ENCODE data around the gene MCEMP1. TPM values are rescaled to one million over a fixed set of nuclear protein-coding genes. Genes with fewer than 3 reads are reported as not detected.

MCEMP1 gene
- total RNA-seq, 5 donors from 2014 or later (not counting 1 experiment from before 2014, with no cell fraction given): 0.26 TPM; not detected in 4

DNA sequence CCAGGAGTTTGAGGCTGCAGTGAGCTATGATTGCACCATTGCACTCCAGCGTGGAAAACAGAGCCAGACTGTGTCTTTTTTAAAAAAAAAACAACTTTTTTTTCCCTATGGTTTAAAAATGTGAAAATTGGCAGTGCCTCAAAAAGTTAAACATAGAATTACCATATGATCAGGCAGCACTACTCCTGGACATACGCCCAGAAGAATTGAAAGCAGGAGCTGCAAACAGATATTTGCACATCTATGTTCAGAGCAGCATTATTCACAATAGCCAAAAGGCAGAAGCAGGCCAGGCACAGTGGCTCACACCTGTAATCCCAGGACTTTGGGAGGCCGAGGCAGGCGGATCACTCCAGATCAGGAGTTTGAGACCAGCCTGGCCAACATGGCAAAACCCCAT is 11.8 kb upstream of the MCEMP1 start:
- ATAC-seq (replicated peaks in 1 of 4) (no peak), DNase-seq (no peak)
- CTCF ChIA-PET: no interaction called here
- H3K27ac Mint-ChIP-seq: no peak overlapping the region
- H3K36me3 ChIP-seq (ENCODE audit: control insufficient read depth in 2 of 2, extremely low read depth in 1 of 2, insufficient read depth in 1 of 2, low read length in 1 of 2): no peaks in the 10 kb centered on the region
- no peak overlapping the region for H3K27ac ChIP-seq (ENCODE audit: low read length)
- H3K36me3 Mint-ChIP-seq: no peaks in the 10 kb centered on the region
- POLR2A ChIA-PET: no interaction called here
- peaks cover 8 to 13% (median 11%) of the 10 kb centered on the region in 3 donors for H3K4me1 Mint-ChIP-seq
- H3K27me3 Mint-ChIP-seq: peaks cover 13 to 14% of the 10 kb centered on the region in 2 donors
- H3K4me3 ChIP-seq (ENCODE audit: control insufficient read depth in 1 of 2, extremely low read depth in 1 of 2, low read length in 1 of 2): no peak overlapping the region
- H3K9me3 Mint-ChIP-seq: no peaks in the 10 kb centered on the region
- H3K27me3 ChIP-seq (replicated peaks in 1 of 2; ENCODE audit: control insufficient read depth in 2 of 2, extremely low read depth in 1 of 2, insufficient read depth in 2 of 2, low read length in 1 of 2): peaks cover 0 to 16% of the 10 kb centered on the region in 2 experiments
- no peak overlapping the region for H3K4me3 Mint-ChIP-seq
- peaks cover 2 to 13% of the 10 kb centered on the region in 2 experiments for H3K4me1 ChIP-seq (ENCODE audit: control insufficient read depth in 1 of 2, extremely low read depth in 1 of 2, insufficient read depth in 2 of 2, low read length in 2 of 2)
- 100% methylated on average over 1 of the region's 4 CpGs for WGBS (ENCODE audit: insufficient coverage)
- no peaks in the 10 kb centered on the region for H3K9me3 ChIP-seq

DNA sequence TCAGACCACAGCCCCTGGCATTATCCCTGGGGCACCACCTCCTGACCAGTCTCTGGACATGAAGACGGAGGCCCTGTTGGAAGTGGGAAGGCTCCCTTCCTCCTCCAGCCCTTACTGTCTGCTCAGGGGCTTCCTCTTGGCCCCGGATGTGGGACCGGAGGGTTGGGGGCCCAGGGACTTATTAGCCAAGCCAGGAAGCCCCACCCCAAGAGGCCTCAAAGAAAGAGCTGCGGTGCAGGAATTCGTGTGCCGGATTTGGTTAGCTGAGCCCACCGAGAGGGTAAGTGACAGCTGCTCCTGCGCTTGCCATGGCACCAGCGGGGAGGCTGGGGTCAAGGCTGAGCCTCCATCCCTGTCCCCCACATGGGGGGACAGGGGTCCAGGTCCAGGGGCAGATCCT is 8.0 kb upstream of the MCEMP1 start, which contains the start of gene RETN:
Gene RETN (plus strand): TSS at position 208 of the 400 bp plus-strand sequence. CDS start 278 bp downstream, outside the sequence.
- no peak within 1 kb of the TSS for H3K27ac Mint-ChIP-seq
- H3K36me3 Mint-ChIP-seq: no peaks in the 10 kb centered on the region
- H3K9me3 ChIP-seq: no peaks in the 10 kb centered on the region
- H3K4me1 Mint-ChIP-seq: peaks cover 15 to 20% (median 17%) of the 10 kb centered on the region in 3 donors
- peaks cover 0 to 32% of the 10 kb centered on the region in 2 experiments for H3K27me3 ChIP-seq (replicated peaks in 1 of 2; ENCODE audit: control insufficient read depth in 2 of 2, extremely low read depth in 1 of 2, insufficient read depth in 2 of 2, low read length in 1 of 2)
- no peaks in the 10 kb centered on the region for H3K36me3 ChIP-seq (ENCODE audit: control insufficient read depth in 2 of 2, extremely low read depth in 1 of 2, insufficient read depth in 1 of 2, low read length in 1 of 2)
- no peak for ATAC-seq (replicated peaks in 1 of 4)
- POLR2A ChIA-PET: interaction anchor here in 1 of 2 donors (0.7 kb wide), 1 partner anchor 12 kb away, joined by 3 read pairs; the partner anchor contains the start of gene TRAPPC5
- peaks cover 25 to 37% of the 10 kb centered on the region in 2 donors for H3K27me3 Mint-ChIP-seq
- H3K4me3 ChIP-seq (ENCODE audit: control insufficient read depth in 1 of 2, extremely low read depth in 1 of 2, low read length in 1 of 2): no peak within 1 kb of the TSS
- no peaks in the 10 kb centered on the region for H3K9me3 Mint-ChIP-seq
- H3K27ac ChIP-seq (ENCODE audit: low read length): no peak within 1 kb of the TSS
- H3K4me1 ChIP-seq (ENCODE audit: control insufficient read depth in 1 of 2, extremely low read depth in 1 of 2, insufficient read depth in 2 of 2, low read length in 2 of 2): peaks cover 2 to 21% of the 10 kb centered on the region in 2 experiments
- H3K4me3 Mint-ChIP-seq: peak within 1 kb of the TSS in 1 of 3 donors; percentile 72
- DNase-seq: no peak
- WGBS (ENCODE audit: insufficient coverage): 79% methylated on average over 7 of the region's 9 CpGs
- CTCF ChIA-PET: interaction anchor here in 1 of 2 donors (1.8 kb wide), 1 partner anchor 12 kb away, joined by 5 read pairs; the partner anchor contains the start of gene TRAPPC5

DNA sequence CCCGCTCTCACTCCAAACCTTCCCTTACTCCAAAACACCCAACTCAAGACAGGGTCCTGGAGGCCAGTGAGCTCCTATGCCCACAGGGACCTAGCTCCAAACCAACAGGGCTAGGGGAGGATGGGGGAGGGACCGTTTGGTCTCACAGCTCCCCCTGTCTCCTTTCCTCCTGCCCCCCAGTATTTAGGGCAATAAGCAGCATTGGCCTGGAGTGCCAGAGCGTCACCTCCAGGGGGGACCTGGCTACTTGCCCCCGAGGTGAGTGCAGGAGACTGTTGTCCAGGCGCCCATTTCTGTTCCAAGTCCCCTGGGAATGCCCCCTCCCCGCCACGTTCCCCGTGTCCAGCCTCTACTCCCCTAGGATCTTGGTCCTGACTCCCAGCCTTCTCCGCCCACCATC is 7.2 kb upstream of the MCEMP1 start:
- WGBS (ENCODE audit: insufficient coverage): 71% methylated on average over 3 of the region's 9 CpGs

DNA sequence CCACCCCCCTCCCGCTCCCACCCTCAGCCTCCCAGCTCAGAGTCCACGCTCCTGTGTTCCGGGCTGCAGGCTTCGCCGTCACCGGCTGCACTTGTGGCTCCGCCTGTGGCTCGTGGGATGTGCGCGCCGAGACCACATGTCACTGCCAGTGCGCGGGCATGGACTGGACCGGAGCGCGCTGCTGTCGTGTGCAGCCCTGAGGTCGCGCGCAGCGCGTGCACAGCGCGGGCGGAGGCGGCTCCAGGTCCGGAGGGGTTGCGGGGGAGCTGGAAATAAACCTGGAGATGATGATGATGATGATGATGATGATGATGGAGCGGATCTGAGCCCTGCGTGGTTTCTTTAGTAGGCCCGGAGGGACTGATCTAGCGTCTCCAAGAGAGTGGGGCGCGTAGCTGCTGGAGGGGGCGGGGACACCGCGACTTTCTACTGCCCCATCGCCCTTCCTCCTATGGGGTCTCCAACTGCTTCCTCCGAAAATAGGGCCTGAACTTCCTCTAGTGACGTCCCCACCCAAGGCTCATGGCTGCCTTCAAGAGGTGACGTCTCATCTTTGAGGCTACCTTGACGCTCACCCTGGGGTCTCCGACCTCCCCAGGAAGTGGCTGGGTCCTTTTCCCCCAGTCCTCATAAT is 6.6 kb upstream of the MCEMP1 start:
- peaks cover 20 to 29% (median 21%) of the 10 kb centered on the region in 3 donors for H3K4me1 Mint-ChIP-seq
- Histone ChIP-seq H3K36me3 (ENCODE audit: control insufficient read depth in 2 of 2, extremely low read depth in 1 of 2, insufficient read depth in 1 of 2, low read length in 1 of 2) (no peaks in the 10 kb centered on the region), H3K4me3 (ENCODE audit: control insufficient read depth in 1 of 2, extremely low read depth in 1 of 2, low read length in 1 of 2) (peak overlapping the region; percentile 15 to 48), H3K27ac (ENCODE audit: low read length) (no peak overlapping the region), H3K9me3 (no peaks in the 10 kb centered on the region), H3K27me3 (replicated peaks in 1 of 2; ENCODE audit: control insufficient read depth in 2 of 2, extremely low read depth in 1 of 2, insufficient read depth in 2 of 2, low read length in 1 of 2) (peaks cover 0 to 36% of the 10 kb centered on the region in 2 experiments), H3K4me1 (ENCODE audit: control insufficient read depth in 1 of 2, extremely low read depth in 1 of 2, insufficient read depth in 2 of 2, low read length in 2 of 2) (peaks cover 5 to 21% of the 10 kb centered on the region in 2 experiments)
- 8% methylated on average over 32 of the region's 43 CpGs for WGBS (ENCODE audit: insufficient coverage)
- ATAC-seq (replicated peaks in 1 of 4) (peak; percentile 55 to 69 (median 62)), DNase-seq (peak in 4 of 35 experiments; percentile 22 to 33 (median 31))
- ChIA-PET POLR2A (interaction anchor here in 1 of 2 donors (0.6 kb wide), 1 partner anchor 136 kb away, joined by 4 read pairs; no protein-coding TSS in a partner anchor), CTCF (no interaction called here)
- no peaks in the 10 kb centered on the region for H3K9me3 Mint-ChIP-seq
- H3K4me3 Mint-ChIP-seq: peak overlapping the region; percentile 49 to 72 (median 58)
- no peak overlapping the region for H3K27ac Mint-ChIP-seq
- H3K36me3 Mint-ChIP-seq: no peaks in the 10 kb centered on the region
- H3K27me3 Mint-ChIP-seq: peaks cover 25 to 37% of the 10 kb centered on the region in 2 donors

More for the DNA sequence above, 7.2 kb upstream of the MCEMP1 start:
- CTCF ChIA-PET: interaction anchor here (0.6 to 1.8 kb wide), 2 partner anchors 11 to 61 kb away, joined by 3 to 5 read pairs; partner anchors contain the start of gene TRAPPC5 (in 1 of the 2)
- H3K27me3 ChIP-seq (replicated peaks in 1 of 2; ENCODE audit: control insufficient read depth in 2 of 2, extremely low read depth in 1 of 2, insufficient read depth in 2 of 2, low read length in 1 of 2): peaks cover 0 to 32% of the 10 kb centered on the region in 2 experiments
- no peak overlapping the region for H3K27ac ChIP-seq (ENCODE audit: low read length)
- no peaks in the 10 kb centered on the region for H3K9me3 Mint-ChIP-seq
- H3K36me3 Mint-ChIP-seq: no peaks in the 10 kb centered on the region
- H3K9me3 ChIP-seq: no peaks in the 10 kb centered on the region
- peak overlapping the region in 1 of 3 donors; percentile 72 for H3K4me3 Mint-ChIP-seq
- DNase-seq (no peak), ATAC-seq (replicated peaks in 1 of 4) (no peak)
- peaks cover 20 to 27% (median 21%) of the 10 kb centered on the region in 3 donors for H3K4me1 Mint-ChIP-seq
- H3K4me1 ChIP-seq (ENCODE audit: control insufficient read depth in 1 of 2, extremely low read depth in 1 of 2, insufficient read depth in 2 of 2, low read length in 2 of 2): peaks cover 5 to 21% of the 10 kb centered on the region in 2 experiments
- no peak overlapping the region for H3K4me3 ChIP-seq (ENCODE audit: control insufficient read depth in 1 of 2, extremely low read depth in 1 of 2, low read length in 1 of 2)
- POLR2A ChIA-PET: interaction anchor here in 1 of 2 donors (0.7 kb wide), 1 partner anchor 11 kb away, joined by 3 read pairs; the partner anchor contains the start of gene TRAPPC5
- H3K36me3 ChIP-seq (ENCODE audit: control insufficient read depth in 2 of 2, extremely low read depth in 1 of 2, insufficient read depth in 1 of 2, low read length in 1 of 2): no peaks in the 10 kb centered on the region
- peaks cover 25 to 37% of the 10 kb centered on the region in 2 donors for H3K27me3 Mint-ChIP-seq
- no peak overlapping the region for H3K27ac Mint-ChIP-seq

DNA sequence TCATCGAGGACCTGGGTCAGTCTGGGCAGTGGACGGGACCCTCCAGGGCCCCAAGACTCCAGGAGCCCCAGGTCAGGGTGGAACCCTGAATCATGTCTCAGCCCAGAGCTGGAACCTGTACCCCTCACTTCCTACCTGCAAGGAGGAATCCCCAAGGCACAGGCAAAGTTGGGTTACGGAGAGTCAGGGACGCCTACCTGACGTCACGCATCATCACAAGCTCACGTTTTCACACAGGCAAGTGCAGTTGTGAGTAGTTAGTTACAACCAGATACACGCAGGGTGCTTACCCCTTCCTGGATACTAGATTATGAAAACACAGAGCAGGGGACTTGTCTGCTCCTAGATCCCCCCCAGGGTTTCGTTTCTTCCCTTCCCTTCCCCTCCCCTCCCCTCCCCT is 6.1 kb upstream of the MCEMP1 start:
- ChIA-PET CTCF (no interaction called here), POLR2A (interaction anchor here in 1 of 2 donors (0.6 kb wide), 1 partner anchor 135 kb away, joined by 4 read pairs; no protein-coding TSS in a partner anchor)
- H3K27me3 Mint-ChIP-seq: peaks cover 26 to 38% of the 10 kb centered on the region in 2 donors
- peaks cover 0 to 41% of the 10 kb centered on the region in 2 experiments for H3K27me3 ChIP-seq (replicated peaks in 1 of 2; ENCODE audit: control insufficient read depth in 2 of 2, extremely low read depth in 1 of 2, insufficient read depth in 2 of 2, low read length in 1 of 2)
- ATAC-seq (replicated peaks in 1 of 4) (peak in 1 of 4 experiments; percentile 71), DNase-seq (no peak)
- H3K4me3 ChIP-seq (ENCODE audit: control insufficient read depth in 1 of 2, extremely low read depth in 1 of 2, low read length in 1 of 2): peak overlapping the region in 1 of 2 donors; percentile 48
- WGBS (ENCODE audit: insufficient coverage): 73% methylated on average over 2 of the region's 9 CpGs
- no peak overlapping the region for H3K27ac Mint-ChIP-seq
- no peaks in the 10 kb centered on the region for H3K36me3 Mint-ChIP-seq
- H3K36me3 ChIP-seq (ENCODE audit: control insufficient read depth in 2 of 2, extremely low read depth in 1 of 2, insufficient read depth in 1 of 2, low read length in 1 of 2): no peaks in the 10 kb centered on the region
- H3K9me3 Mint-ChIP-seq: no peaks in the 10 kb centered on the region
- H3K4me1 Mint-ChIP-seq: peaks cover 22 to 31% (median 22%) of the 10 kb centered on the region in 3 donors
- H3K9me3 ChIP-seq: no peaks in the 10 kb centered on the region
- H3K4me1 ChIP-seq (ENCODE audit: control insufficient read depth in 1 of 2, extremely low read depth in 1 of 2, insufficient read depth in 2 of 2, low read length in 2 of 2): peaks cover 5 to 21% of the 10 kb centered on the region in 2 experiments
- H3K27ac ChIP-seq (ENCODE audit: low read length): no peak overlapping the region
- H3K4me3 Mint-ChIP-seq: peak overlapping the region; percentile 49 to 72 (median 58)

DNA sequence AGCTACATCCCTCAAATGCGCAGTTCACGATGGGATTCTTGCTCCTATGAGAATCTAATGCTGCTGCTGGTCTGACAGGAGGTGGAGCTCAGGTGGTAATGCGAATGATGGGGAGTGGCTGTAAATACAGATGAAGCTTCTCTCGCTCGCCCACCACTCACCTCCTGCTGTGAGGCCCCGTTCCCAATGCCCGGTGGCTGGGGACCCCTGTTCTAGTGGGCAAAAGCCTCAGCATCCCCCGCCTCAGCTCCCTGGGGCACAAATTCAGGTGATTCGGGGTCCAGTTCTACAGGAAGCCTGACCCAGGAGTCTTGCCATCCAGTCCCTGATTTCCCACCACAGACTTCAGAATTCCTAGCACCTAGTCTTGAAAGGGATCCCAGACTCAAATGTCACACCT is 4.4 kb upstream of the MCEMP1 start:
- Mint-ChIP-seq H3K36me3 (no peaks in the 10 kb centered on the region), H3K27me3 (peaks cover 32 to 50% of the 10 kb centered on the region in 2 donors), H3K4me1 (peaks cover 32 to 48% (median 38%) of the 10 kb centered on the region in 3 donors), H3K9me3 (no peaks in the 10 kb centered on the region), H3K27ac (no peak overlapping the region), H3K4me3 (no peak overlapping the region)
- ATAC-seq (replicated peaks in 1 of 4) (no peak), DNase-seq (no peak)
- CTCF ChIA-PET: no interaction called here
- H3K27ac ChIP-seq (ENCODE audit: low read length): no peak overlapping the region
- POLR2A ChIA-PET: interaction anchor here in 1 of 2 donors (0.6 kb wide), 1 partner anchor 20 kb away, joined by 3 read pairs; no protein-coding TSS in a partner anchor
- H3K27me3 ChIP-seq (replicated peaks in 1 of 2; ENCODE audit: control insufficient read depth in 2 of 2, extremely low read depth in 1 of 2, insufficient read depth in 2 of 2, low read length in 1 of 2): peaks cover 0 to 54% of the 10 kb centered on the region in 2 experiments
- WGBS (ENCODE audit: insufficient coverage): no CpG with 5 or more reads among the region's 9 CpGs
- H3K4me3 ChIP-seq (ENCODE audit: control insufficient read depth in 1 of 2, extremely low read depth in 1 of 2, low read length in 1 of 2): no peak overlapping the region
- no peaks in the 10 kb centered on the region for H3K36me3 ChIP-seq (ENCODE audit: control insufficient read depth in 2 of 2, extremely low read depth in 1 of 2, insufficient read depth in 1 of 2, low read length in 1 of 2)
- H3K4me1 ChIP-seq (ENCODE audit: control insufficient read depth in 1 of 2, extremely low read depth in 1 of 2, insufficient read depth in 2 of 2, low read length in 2 of 2): peaks cover 10 to 33% of the 10 kb centered on the region in 2 experiments
- H3K9me3 ChIP-seq: no peaks in the 10 kb centered on the region

All from T-cell (primary cell).